ENCODE data around the gene CHRDL2. TPM values are rescaled to one million over a fixed set of nuclear protein-coding genes. Genes with fewer than 3 reads are reported as not detected.

The CHRDL2 gene
- total RNA-seq, 1 donor from 2014 or later = 1.4 TPM

DNA sequence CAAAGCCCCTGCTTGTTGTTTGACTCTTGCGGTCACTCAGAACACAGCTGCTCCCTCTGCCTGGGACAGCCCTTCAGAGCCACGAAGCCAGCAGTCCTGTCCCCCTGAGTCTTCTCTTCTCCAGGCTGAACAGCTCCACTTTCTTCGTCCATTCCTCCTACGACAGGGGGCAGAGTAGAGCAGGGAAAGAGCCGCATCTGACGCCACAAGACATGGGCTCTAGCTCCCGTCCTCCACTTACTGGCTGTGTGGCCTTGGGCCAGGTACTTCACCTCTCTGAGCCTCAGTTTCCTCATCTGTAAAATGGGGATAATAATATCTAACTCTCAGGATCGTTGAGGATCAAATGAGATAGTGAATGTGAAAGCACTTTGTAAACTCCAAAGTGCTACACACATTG lies 29.9 kb downstream of the CHRDL2 start:
- Mint-ChIP-seq H3K4me1 (ENCODE audit: unreplicated experiment) (peaks cover 5% of the 10 kb centered on the region), H3K9me3 (no peaks in the 10 kb centered on the region), H3K27me3 (peaks cover 19% of the 10 kb centered on the region), H3K27ac (no peak overlapping the region), H3K36me3 (no peaks in the 10 kb centered on the region), H3K4me3 (no peak overlapping the region)
- DNase-seq (ENCODE audit: extremely low spot score, unreplicated experiment) = no peak
- TF ChIP-seq, protein P1, sequence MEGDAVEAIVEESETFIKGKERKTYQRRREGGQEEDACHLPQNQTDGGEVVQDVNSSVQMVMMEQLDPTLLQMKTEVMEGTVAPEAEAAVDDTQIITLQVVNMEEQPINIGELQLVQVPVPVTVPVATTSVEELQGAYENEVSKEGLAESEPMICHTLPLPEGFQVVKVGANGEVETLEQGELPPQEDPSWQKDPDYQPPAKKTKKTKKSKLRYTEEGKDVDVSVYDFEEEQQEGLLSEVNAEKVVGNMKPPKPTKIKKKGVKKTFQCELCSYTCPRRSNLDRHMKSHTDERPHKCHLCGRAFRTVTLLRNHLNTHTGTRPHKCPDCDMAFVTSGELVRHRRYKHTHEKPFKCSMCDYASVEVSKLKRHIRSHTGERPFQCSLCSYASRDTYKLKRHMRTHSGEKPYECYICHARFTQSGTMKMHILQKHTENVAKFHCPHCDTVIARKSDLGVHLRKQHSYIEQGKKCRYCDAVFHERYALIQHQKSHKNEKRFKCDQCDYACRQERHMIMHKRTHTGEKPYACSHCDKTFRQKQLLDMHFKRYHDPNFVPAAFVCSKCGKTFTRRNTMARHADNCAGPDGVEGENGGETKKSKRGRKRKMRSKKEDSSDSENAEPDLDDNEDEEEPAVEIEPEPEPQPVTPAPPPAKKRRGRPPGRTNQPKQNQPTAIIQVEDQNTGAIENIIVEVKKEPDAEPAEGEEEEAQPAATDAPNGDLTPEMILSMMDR (conservative IDR thresholded peaks at IDR 0.05) = no peak

DNA sequence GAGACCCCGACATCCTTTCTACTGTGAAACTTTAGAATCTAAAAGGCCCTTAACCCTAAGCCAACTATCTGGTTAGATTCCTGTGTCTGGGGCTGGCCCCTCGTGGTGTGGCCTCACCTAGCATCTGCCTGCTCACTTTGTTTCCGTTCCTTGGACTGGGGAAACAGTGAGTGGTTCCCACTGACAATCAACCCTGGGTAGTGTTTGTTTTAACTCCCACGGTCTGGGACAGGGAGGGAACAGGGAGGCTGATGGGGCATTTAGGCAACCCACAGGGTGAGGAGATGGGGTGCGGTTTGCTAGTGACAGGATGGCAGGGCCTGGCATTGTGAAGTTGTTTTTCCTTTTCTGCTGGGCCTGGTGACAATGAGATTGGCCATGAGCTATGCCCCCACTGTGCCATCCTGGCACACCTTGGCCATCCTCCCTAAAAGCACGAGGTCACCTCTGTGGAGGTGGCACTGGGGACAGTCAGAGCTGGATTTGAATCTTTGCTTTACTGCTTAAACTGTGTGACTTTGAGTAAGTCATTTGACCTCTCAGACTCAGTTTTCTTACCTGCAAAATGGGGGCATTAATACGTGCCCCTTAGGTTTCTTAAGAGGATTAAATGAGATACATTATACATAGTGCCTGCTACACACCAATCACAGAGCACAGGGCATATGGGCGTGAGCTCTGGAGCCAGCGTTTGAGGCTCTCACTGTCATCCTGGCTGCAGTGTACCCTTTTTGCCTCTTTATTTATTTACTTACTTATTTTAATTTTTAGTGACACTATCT lies 31.4 kb downstream of the CHRDL2 start:
- H3K4me3 Mint-ChIP-seq = no peak overlapping the region
- H3K27ac Mint-ChIP-seq = no peak overlapping the region
- no peaks in the 10 kb centered on the region for H3K36me3 Mint-ChIP-seq
- H3K4me1 Mint-ChIP-seq (ENCODE audit: unreplicated experiment) = peaks cover 5% of the 10 kb centered on the region
- H3K27me3 Mint-ChIP-seq = peaks cover 22% of the 10 kb centered on the region
- TF ChIP-seq, protein P1 (conservative IDR thresholded peaks at IDR 0.05) = no peak
- no peak for DNase-seq (ENCODE audit: extremely low spot score, unreplicated experiment)
- no peaks in the 10 kb centered on the region for H3K9me3 Mint-ChIP-seq

DNA sequence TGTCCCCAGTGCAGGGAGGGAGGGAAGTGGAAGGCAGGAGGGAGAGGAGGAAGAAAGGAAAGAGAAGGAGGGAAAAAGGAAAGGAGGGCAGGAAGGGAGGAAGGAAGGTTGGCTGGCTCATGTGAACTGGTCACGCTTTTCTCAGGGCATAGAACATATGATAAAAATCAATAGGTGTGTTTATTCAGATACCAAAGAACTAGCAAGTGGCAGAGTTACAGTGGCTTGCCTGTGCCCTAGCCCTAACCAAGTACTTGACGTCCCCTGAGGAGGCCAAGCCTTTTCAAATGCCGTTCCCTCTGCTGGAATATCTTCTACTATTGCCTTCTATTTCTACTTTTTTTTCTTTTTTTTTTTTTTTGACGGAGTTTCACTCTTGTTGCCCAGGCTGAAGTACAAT lies 33.5 kb downstream of the CHRDL2 start:
- no peak for DNase-seq (ENCODE audit: extremely low spot score, unreplicated experiment)
- no peaks in the 10 kb centered on the region for H3K9me3 Mint-ChIP-seq
- TF ChIP-seq, protein P1 (conservative IDR thresholded peaks at IDR 0.05) = no peak
- peaks cover 5% of the 10 kb centered on the region for H3K4me1 Mint-ChIP-seq (ENCODE audit: unreplicated experiment)
- peaks cover 26% of the 10 kb centered on the region for H3K27me3 Mint-ChIP-seq
- no peaks in the 10 kb centered on the region for H3K36me3 Mint-ChIP-seq
- H3K27ac Mint-ChIP-seq = no peak overlapping the region
- no peak overlapping the region for H3K4me3 Mint-ChIP-seq

DNA sequence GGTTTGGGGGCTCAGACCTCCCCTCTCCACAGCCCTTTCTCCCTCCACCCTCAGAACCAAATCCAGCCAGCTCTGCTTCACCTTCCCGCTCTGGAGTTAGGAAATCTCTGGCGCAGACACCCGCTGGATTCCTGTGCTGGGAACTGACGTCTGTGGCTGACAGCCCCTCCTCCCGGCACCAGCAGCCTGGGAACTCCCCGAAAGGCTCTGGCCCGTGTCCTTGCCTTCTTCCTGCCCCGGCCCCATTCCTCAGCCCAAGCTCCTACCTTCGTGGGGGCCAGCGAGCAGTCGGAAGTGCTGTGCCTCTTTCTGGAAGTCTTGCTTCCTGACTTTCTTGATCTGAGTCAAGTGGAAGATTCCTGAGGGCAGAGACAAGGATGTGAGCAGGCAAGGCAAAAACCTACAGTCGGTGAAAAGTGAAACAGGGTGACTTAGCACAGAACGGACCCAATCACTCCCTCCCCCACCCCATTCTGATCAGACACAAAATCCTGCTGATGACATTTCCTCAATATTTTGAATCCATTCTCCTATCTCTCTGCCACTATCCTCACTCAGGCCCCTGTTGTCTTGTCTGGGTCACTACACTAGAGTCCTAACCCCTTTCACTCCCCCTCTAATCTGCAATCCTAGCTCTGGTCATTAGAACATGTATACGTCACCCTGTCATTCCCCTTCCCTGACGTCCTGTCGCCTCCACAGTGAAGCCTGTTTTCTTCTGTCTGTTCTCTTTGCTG lies 34.1 kb downstream of the CHRDL2 start:
- Mint-ChIP-seq H3K4me1 (ENCODE audit: unreplicated experiment) (peaks cover under 1% of the 10 kb centered on the region), H3K4me3 (no peak overlapping the region), H3K27me3 (peaks cover 24% of the 10 kb centered on the region), H3K36me3 (no peaks in the 10 kb centered on the region), H3K27ac (peak overlapping the region; percentile 29), H3K9me3 (no peaks in the 10 kb centered on the region)
- DNase-seq (ENCODE audit: extremely low spot score, unreplicated experiment) = no peak
- TF ChIP-seq, protein P1 (conservative IDR thresholded peaks at IDR 0.05) = no peak

DNA sequence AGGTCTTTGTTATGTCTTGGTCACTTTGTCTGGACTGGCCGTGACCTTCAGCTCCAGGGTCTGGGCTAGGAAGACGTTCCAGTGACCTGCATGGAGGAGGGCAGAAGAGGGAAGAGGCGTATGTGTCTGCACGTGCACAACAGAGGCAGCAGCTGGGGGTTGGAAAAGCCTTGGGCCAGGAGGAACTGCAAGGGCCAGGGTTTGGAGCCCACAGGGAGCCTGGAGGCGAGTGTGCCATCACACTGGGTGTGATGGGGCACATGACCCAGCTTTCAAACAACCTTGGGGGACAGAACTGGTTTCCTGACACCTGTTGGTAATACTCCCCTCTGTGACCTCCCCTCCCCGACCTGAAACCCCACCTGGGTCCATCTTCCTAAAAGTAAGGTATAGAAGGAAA lies 34.7 kb downstream of the CHRDL2 start:
- no peak for DNase-seq (ENCODE audit: extremely low spot score, unreplicated experiment)
- peaks cover 24% of the 10 kb centered on the region for H3K27me3 Mint-ChIP-seq
- no peaks in the 10 kb centered on the region for H3K4me1 Mint-ChIP-seq (ENCODE audit: unreplicated experiment)
- no peaks in the 10 kb centered on the region for H3K9me3 Mint-ChIP-seq
- TF ChIP-seq, protein P1 (conservative IDR thresholded peaks at IDR 0.05) = no peak
- H3K27ac Mint-ChIP-seq = no peak overlapping the region
- H3K36me3 Mint-ChIP-seq = no peaks in the 10 kb centered on the region
- no peak overlapping the region for H3K4me3 Mint-ChIP-seq

Measured in type B pancreatic cell (in vitro differentiated cells).